Psoas muscle (tissue), 8 donors: ENCODE measurements around the gene DDX27. TPM values are rescaled to one million over a fixed set of nuclear protein-coding genes. Genes with fewer than 3 reads are reported as not detected.

ENCODE experiments used
- ATAC-seq, 4 donors: fragments of 200-7000 bp; cut with Tn5 transposase; one replicate each; pipeline ENCODE4 v1.9.1; 2020; ENCODE audit warnings: moderate library complexity in 3 of 4, mild to moderate bottlenecking in 2 of 4
- DNase-seq, 2 donors: peaks; one replicate each; pipeline ENCODE4 v3.0.0-alpha.2; 2020
- H3K27ac ChIP-seq: fragments of 200-600 bp; one replicate; pipeline ENCODE4 v1.8.0; 2022
- H3K27me3 ChIP-seq, 3 donors: fragments of 200-600 bp in 1 of 3; one replicate each; pipeline versions ENCODE4 v1.6.1 to v1.8.0; 2013 to 2022; ENCODE audit warnings: low read length in 2 of 3, mild to moderate bottlenecking in 2 of 3, moderate library complexity in 1 of 3; ENCODE audit not compliant: insufficient read depth in 3 of 3
- H3K36me3 ChIP-seq, 2 donors: fragments of 200-600 bp in 1 of 2; one replicate each; pipeline versions ENCODE4 v1.6.1 to v1.8.0; 2013 to 2022; ENCODE audit warnings: low read depth in 1 of 2, mild to moderate bottlenecking in 1 of 2, moderate library complexity in 1 of 2; ENCODE audit not compliant: insufficient read depth in 1 of 2
- H3K4me1 ChIP-seq: fragments of 200-600 bp; one replicate; pipeline ENCODE4 v1.8.0; 2022
- H3K4me3 ChIP-seq: fragments of 200-600 bp; one replicate; pipeline ENCODE4 v1.8.0; 2022; ENCODE audit warnings: mild to moderate bottlenecking
- H3K9me3 ChIP-seq: fragments of 200-600 bp; one replicate; pipeline ENCODE4 v1.8.0; 2022
- CTCF ChIP-seq: fragments of 200-600 bp; IDR thresholded peaks from one replicate; pipeline ENCODE4 v1.8.0; 2022; ENCODE audit warnings: antibody characterized with exemption
- WGBS, 3 donors: extraction: QIAGEN DNeasy Blood & Tissue Kit; methylation state at CpG; one replicate each; pipeline versions ENCODE4 v1.1.6 to v1.1.7; 2013; 5-methylcytosine and 5-hydroxymethylcytosine counted together
- intact Hi-C, 2 donors: fragments of 100-400 bp; cut with DNase I; formaldehyde crosslinking; loops; one replicate each; pipeline versions ENCODE4 v1.11.0 to v1.14.2; 2022
- polyA plus RNA-seq, 3 donors: library from polyadenylated mRNA; stranded (reverse); fragments of 200-250 nt; gene quantifications; one replicate each; pipeline ENCODE4 v1.2.3, GENCODE V29; 2013
- total RNA-seq, 4 donors: library from RNA; stranded (reverse); fragmentation: NEBNext Ultra II Directional in 2 of 4; extraction: Animal tissue kit (Norgen Biotek cat#: 25700) in 2 of 4; gene quantifications; one replicate each; pipeline versions ENCODE4 v1.2.1 to v1.2.4, GENCODE V29; 2021 to 2023
- donor health status: healthy with polysubstance abuse.
- donor health status: DM: no; HTN: no; CAD: no; lungs with moderate emphysema.
- donor health status: Bipolar disorder and iron deficiency.
- donor health status: healthy.
- donor health status: DM: yes; HTN: yes; CAD: no.
- donor health status: DM: no; HTN: no; CAD: no.
- donor health status: DM: no; HTN: no; CAD: no.
- donor health status: DM: yes; HTN: yes; CAD: no.

DDX27 gene
- total and polyA plus RNA-seq, 7 donors, result 19.4 to 62.9 (median 30.5) TPM

GRCh38 chr20:49248879-49249665 is 29.9 kb downstream of the DDX27 start:
- no peak for TF ChIP-seq CTCF
- Histone ChIP-seq H3K27me3 (no peaks in the 10 kb centered on the region), H3K36me3 (peaks cover 5 to 100% of the 10 kb centered on the region in 2 donors), H3K27ac (no peak overlapping the region), H3K9me3 (no peaks in the 10 kb centered on the region), H3K4me1 (no peaks in the 10 kb centered on the region), H3K4me3 (no peak overlapping the region)
- DNase-seq (no peak), ATAC-seq (peak in 2 of 4 donors; percentile 13)
- WGBS, 3 donors, result 63 to 75% (median 68%) methylated on average over 18 of the region's 18 CpGs
- intact Hi-C loops, result no loop called here

- intact Hi-C loops, result loop anchor here in 1 of 2 donors (10.0 kb wide), 1 partner anchor 238 kb away; no protein-coding TSS in a partner anchor
- TF ChIP-seq CTCF, result no peak
- ATAC-seq, result no peak
Measured at GRCh38 chr20:49252556-49253350, 33.5 kb downstream of the DDX27 start.

GRCh38 chr20:49256261-49256660 is 37.0 kb downstream of the DDX27 start:
- H3K9me3 ChIP-seq, result no peaks in the 10 kb centered on the region
- no peaks in the 10 kb centered on the region for H3K27me3 ChIP-seq
- H3K27ac ChIP-seq, result no peak overlapping the region
- WGBS, 3 donors, result 79 to 82% (median 79%) methylated on average over 6 of the region's 6 CpGs
- no peak for TF ChIP-seq CTCF
- intact Hi-C loops, result loop anchor here in 1 of 2 donors (10.0 kb wide), 1 partner anchor 241 kb away; no protein-coding TSS in a partner anchor
- H3K4me1 ChIP-seq, result no peaks in the 10 kb centered on the region
- no peak for DNase-seq
- no peak overlapping the region for H3K4me3 ChIP-seq
- peaks cover 22 to 100% of the 10 kb centered on the region in 2 donors for H3K36me3 ChIP-seq
- no peak for ATAC-seq

More at GRCh38 chr20:49252556-49253350, 33.5 kb downstream of the DDX27 start:
- Histone ChIP-seq H3K4me1 (no peaks in the 10 kb centered on the region), H3K9me3 (no peaks in the 10 kb centered on the region), H3K36me3 (peaks cover 23 to 100% of the 10 kb centered on the region in 2 donors), H3K27ac (no peak overlapping the region), H3K27me3 (no peaks in the 10 kb centered on the region), H3K4me3 (no peak overlapping the region)
- no peak for DNase-seq
- 68 to 71% (median 68%) methylated on average over 6 of the region's 6 CpGs for WGBS, 3 donors

GRCh38 chr20:49259284-49259683 is 40.1 kb downstream of the DDX27 start:
- intact Hi-C loops, result loop anchor here in 1 of 2 donors (10.0 kb wide), 1 partner anchor 244 kb away; no protein-coding TSS in a partner anchor
- Histone ChIP-seq H3K4me1 (no peaks in the 10 kb centered on the region), H3K4me3 (no peak overlapping the region), H3K27me3 (no peaks in the 10 kb centered on the region), H3K36me3 (peaks cover 28 to 100% of the 10 kb centered on the region in 2 donors), H3K9me3 (no peaks in the 10 kb centered on the region), H3K27ac (no peak overlapping the region)
- no peak for DNase-seq
- WGBS, 3 donors, result 66 to 94% (median 80%) methylated on average over 4 of the region's 4 CpGs
- ATAC-seq, result no peak
- no peak for TF ChIP-seq CTCF
